Upper lobe of left lung (tissue), 6 donors: ENCODE data around the gene HS6ST1. TPM values are rescaled to one million over a fixed set of nuclear protein-coding genes. Genes with fewer than 3 reads are reported as not detected.
A peak's percentile ranks its signal among the peaks of the same experiment; 100 is the strongest.

ENCODE experiments used
- ATAC-seq, 2 donors: fragments of 200-7000 bp; cut with Tn5 transposase; one replicate each; pipeline ENCODE4 v1.9.1; 2022; ENCODE audit warnings: mild to moderate bottlenecking in 2 of 2, moderate library complexity in 2 of 2; ENCODE audit not compliant: low FRiP score in 2 of 2
- DNase-seq, 2 donors: peaks; one replicate each; pipeline ENCODE4 v3.0.0-alpha.2; 2019 to 2020
- H3K27ac ChIP-seq, 4 donors: fragments of 200-600 bp; sonication (generic); one replicate each; pipeline ENCODE4 v1.5.1; 2016 to 2019
- H3K27me3 ChIP-seq, 4 donors: fragments of 200-600 bp; sonication (generic); one replicate each; pipeline ENCODE4 v1.5.1; 2017 to 2019
- H3K36me3 ChIP-seq, 4 donors: fragments of 200-600 bp; sonication (generic); one replicate each; pipeline ENCODE4 v1.5.1; 2016 to 2019
- H3K4me1 ChIP-seq, 4 donors: fragments of 200-600 bp; sonication (generic); one replicate each; pipeline ENCODE4 v1.5.1; 2018 to 2019
- H3K4me3 ChIP-seq, 4 donors: fragments of 200-600 bp; sonication (generic); one replicate each; pipeline ENCODE4 v1.5.1; 2017 to 2019; ENCODE audit warnings: mild to moderate bottlenecking in 2 of 4, moderate library complexity in 1 of 4
- H3K9me3 ChIP-seq, 4 donors: fragments of 200-600 bp; sonication (generic); one replicate each; pipeline ENCODE4 v1.5.1; 2018 to 2019
- CTCF ChIP-seq, 6 experiments: fragments of 450-650 bp in 4 of 6; fragments of 200-600 bp in 2 of 6; sonication (generic) in 2 of 6; IDR thresholded peaks; one replicate each; pipeline ENCODE4 v1.5.1; 2016 to 2019; ENCODE audit warnings: antibody characterized with exemption in 6 of 6
- EP300 ChIP-seq, 4 donors: sonication (generic); formaldehyde crosslinking; IDR thresholded peaks; one replicate each; pipeline ENCODE4 v1.5.1; 2017; ENCODE audit warnings: antibody characterized with exemption in 4 of 4, control low read depth in 2 of 4
- POLR2A ChIP-seq, 4 donors: fragments of 450-650 bp; IDR thresholded peaks; one replicate each; pipeline ENCODE4 v1.5.1; 2016 to 2017; ENCODE audit warnings: antibody characterized with exemption in 4 of 4, mild to moderate bottlenecking in 2 of 4
- POLR2AphosphoS5 ChIP-seq, 2 donors: sonication (generic); formaldehyde crosslinking; IDR thresholded peaks; one replicate each; pipeline ENCODE4 v1.5.1; 2017; ENCODE audit warnings: antibody characterized with exemption in 2 of 2
- WGBS, 2 donors: methylation state at CpG; one replicate each; pipeline ENCODE4 v1.1.5; 2017 to 2018; 5-methylcytosine and 5-hydroxymethylcytosine counted together
- total RNA-seq, 6 donors: library from RNA; depleted of rRNA in 4 of 6; stranded (reverse); fragments of >200 nt in 4 of 6; gene quantifications; one replicate each; pipeline versions ENCODE4 v1.1.0 to v1.2.1, GENCODE V29; 2016 to 2021
- donor health status: DM: no; HTN: no; CAD: no; lungs with moderate emphysema.
- donor health status: DM: no; HTN: yes; CAD: no; lungs with severe emphysema.

The HS6ST1 gene
- total RNA-seq, 6 donors from 2014 or later, result 24.0 to 96.8 (median 37.0) TPM

GRCh38 chr2:128348701-128349100 is 30.0 kb upstream of the HS6ST1 start:
- peak overlapping the region in 3 of 4 donors; percentile 31 to 67 (median 51) for H3K27ac ChIP-seq
- WGBS, 2 donors, result 73 to 81% methylated on average over 5 of the region's 5 CpGs
- H3K4me3 ChIP-seq, result no peak overlapping the region
- DNase-seq (no peak), ATAC-seq (no peak)
- H3K9me3 ChIP-seq, result peaks cover 0 to 9% (median 4%) of the 10 kb centered on the region in 4 donors
- no peaks in the 10 kb centered on the region for H3K36me3 ChIP-seq
- H3K27me3 ChIP-seq, result no peaks in the 10 kb centered on the region
- TF ChIP-seq CTCF (IDR thresholded peaks at IDR 0.05) (no peak), POLR2A (IDR thresholded peaks at IDR 0.05) (no peak), POLR2AphosphoS5 (IDR thresholded peaks at IDR 0.05) (no peak), EP300 (IDR thresholded peaks at IDR 0.05) (no peak)
- peaks cover 12 to 17% (median 15%) of the 10 kb centered on the region in 4 donors for H3K4me1 ChIP-seq

GRCh38 chr2:128347701-128348539 is 29.3 kb upstream of the HS6ST1 start:
- H3K9me3 ChIP-seq, result peaks cover 0 to 12% (median 4%) of the 10 kb centered on the region in 4 donors
- DNase-seq (no peak), ATAC-seq (peak; percentile 73 to 80)
- peaks cover 12 to 17% (median 15%) of the 10 kb centered on the region in 4 donors for H3K4me1 ChIP-seq
- H3K27me3 ChIP-seq, result no peaks in the 10 kb centered on the region
- H3K36me3 ChIP-seq, result no peaks in the 10 kb centered on the region
- no peak overlapping the region for H3K4me3 ChIP-seq
- TF ChIP-seq POLR2AphosphoS5 (IDR thresholded peaks at IDR 0.05) (no peak), POLR2A (IDR thresholded peaks at IDR 0.05) (no peak), EP300 (IDR thresholded peaks at IDR 0.05) (no peak), CTCF (IDR thresholded peaks at IDR 0.05) (no peak)
- H3K27ac ChIP-seq, result peak overlapping the region; percentile 24 to 67 (median 41)
- 39 to 57% methylated on average over 16 of the region's 16 CpGs for WGBS, 2 donors

GRCh38 chr2:128347171-128347558 is 28.5 kb upstream of the HS6ST1 start:
- peak overlapping the region in 2 of 4 donors; percentile 19 to 40 for H3K27ac ChIP-seq
- H3K27me3 ChIP-seq, result no peaks in the 10 kb centered on the region
- peaks cover 0 to 11% (median 4%) of the 10 kb centered on the region in 4 donors for H3K9me3 ChIP-seq
- peak in 1 of 2 donors; percentile 63 for ATAC-seq
- 90 to 97% methylated on average over 10 to 14 of the region's 14 CpGs for WGBS, 2 donors
- no peak overlapping the region for H3K4me3 ChIP-seq
- TF ChIP-seq POLR2A (IDR thresholded peaks at IDR 0.05), result no peak
- TF ChIP-seq EP300 (IDR thresholded peaks at IDR 0.05), result no peak
- no peak for TF ChIP-seq POLR2AphosphoS5 (IDR thresholded peaks at IDR 0.05)
- no peaks in the 10 kb centered on the region for H3K36me3 ChIP-seq
- peak in 1 of 2 donors; percentile 58 for DNase-seq
- peaks cover 12 to 17% (median 15%) of the 10 kb centered on the region in 4 donors for H3K4me1 ChIP-seq

GRCh38 chr2:128346291-128347170 is 27.9 kb upstream of the HS6ST1 start:
- Histone ChIP-seq H3K4me3 (no peak overlapping the region), H3K4me1 (peaks cover 12 to 17% (median 15%) of the 10 kb centered on the region in 4 donors), H3K27ac (peak overlapping the region in 1 of 4 donors; percentile 40), H3K36me3 (no peaks in the 10 kb centered on the region), H3K27me3 (no peaks in the 10 kb centered on the region), H3K9me3 (peaks cover 0 to 5% (median under 1%) of the 10 kb centered on the region in 4 donors)
- peak in 1 of 2 donors; percentile 72 for DNase-seq
- no peak for TF ChIP-seq POLR2A (IDR thresholded peaks at IDR 0.05)
- no peak for TF ChIP-seq EP300 (IDR thresholded peaks at IDR 0.05)
- ATAC-seq, result peak in 1 of 2 donors; percentile 27
- 82 to 92% methylated on average over 25 to 53 of the region's 53 CpGs for WGBS, 2 donors

DNA sequence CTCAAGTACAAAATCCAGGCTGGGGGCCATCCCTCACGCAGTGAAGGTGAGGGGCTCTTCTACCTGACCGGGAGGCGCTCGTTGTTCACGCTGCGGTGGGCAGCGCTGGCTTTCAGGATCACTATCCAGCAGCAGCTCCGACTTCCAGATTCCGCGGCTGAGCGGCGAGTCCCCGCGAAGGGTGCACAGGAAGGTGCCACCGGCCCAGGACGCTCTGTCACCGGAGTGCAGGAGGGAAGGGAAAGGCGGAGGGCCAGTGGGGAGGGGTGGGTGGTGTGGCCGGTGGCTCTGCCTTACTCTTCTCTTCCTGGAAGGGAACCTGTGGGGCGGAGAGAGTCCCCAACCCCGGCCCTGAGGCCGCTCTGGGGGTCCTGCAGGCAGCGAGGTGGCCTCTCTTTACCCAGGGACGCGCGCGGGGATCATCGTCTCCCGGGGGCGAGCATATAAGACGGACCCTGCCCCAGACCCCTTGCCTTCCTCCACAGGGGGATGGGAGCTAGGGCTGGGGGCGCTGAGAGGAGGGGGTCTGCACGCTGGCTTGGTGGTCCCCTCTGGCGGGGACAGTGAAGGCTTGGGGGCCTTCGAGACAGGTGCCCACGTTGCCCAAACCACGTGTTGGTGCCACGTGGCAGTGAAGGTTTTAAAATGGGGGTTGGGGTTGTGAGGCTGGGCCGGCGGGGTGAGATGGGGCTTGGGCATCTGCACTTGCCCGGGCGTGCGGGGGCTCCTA is 26.9 kb upstream of the HS6ST1 start:
- no peak for ATAC-seq

More for the DNA sequence above, 26.9 kb upstream of the HS6ST1 start:
- Histone ChIP-seq H3K27me3 (no peaks in the 10 kb centered on the region), H3K4me3 (no peak overlapping the region), H3K4me1 (peaks cover 12 to 17% (median 15%) of the 10 kb centered on the region in 4 donors), H3K27ac (no peak overlapping the region), H3K36me3 (no peaks in the 10 kb centered on the region), H3K9me3 (peaks cover 0 to 4% (median 0%) of the 10 kb centered on the region in 4 donors)
- 97 to 98% methylated on average over 30 to 32 of the region's 43 CpGs for WGBS, 2 donors
- TF ChIP-seq POLR2AphosphoS5 (IDR thresholded peaks at IDR 0.05) (no peak), CTCF (IDR thresholded peaks at IDR 0.05) (no peak), POLR2A (IDR thresholded peaks at IDR 0.05) (no peak), EP300 (IDR thresholded peaks at IDR 0.05) (no peak)
- DNase-seq, result peak in 1 of 2 donors; percentile 75
